ENCODE measurements around the gene IL33.

DNA sequence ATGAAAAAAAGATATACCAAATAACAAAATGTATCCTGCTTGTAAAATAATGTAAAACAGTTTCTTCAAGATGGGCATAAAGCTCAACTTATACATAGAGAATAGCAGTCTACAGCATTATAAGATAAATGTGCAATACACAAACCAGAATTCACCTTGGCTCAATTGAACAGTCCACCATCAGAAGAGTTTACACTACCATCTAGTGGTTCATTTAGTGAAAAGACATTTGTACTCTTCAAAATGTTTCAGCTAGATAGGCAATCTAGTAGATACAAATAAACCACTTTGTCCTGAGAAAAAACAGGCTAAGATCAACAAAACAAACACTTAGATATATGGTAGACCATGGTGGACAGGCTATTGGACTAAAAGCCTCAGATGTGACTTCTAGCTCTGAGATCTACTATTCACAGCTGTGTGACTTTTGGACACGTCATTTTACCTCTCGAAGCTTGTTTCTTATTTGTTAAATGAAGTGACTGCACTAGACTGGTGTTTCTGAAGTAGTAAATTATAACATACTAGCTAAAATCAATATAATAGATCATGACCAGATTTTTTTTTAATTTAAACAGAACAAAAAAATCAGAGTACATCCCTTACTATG, 90.5 kb downstream of the IL33 start:
- TF ChIP-seq POLR2A (IDR thresholded peaks at IDR 0.05; ENCODE audit: low read length) = no peak
- TF ChIP-seq GATA1 (IDR thresholded peaks at IDR 0.05; ENCODE audit: low read depth, low read length) = no peak

Measured in erythroblast (primary cell).